Gastrocnemius medialis (tissue), 4 donors: ENCODE measurements around the gene VTN. TPM values are rescaled to one million over a fixed set of nuclear protein-coding genes. Genes with fewer than 3 reads are reported as not detected.

ENCODE experiments used
- ATAC-seq, 2 donors: fragments of 150-250 bp; one replicate each; pipeline ENCODE4 v1.9.1; 2016
- DNase-seq, 2 donors: peaks; one replicate each; pipeline ENCODE4 v3.0.0-alpha.2; 2019
- H3K27ac ChIP-seq, 4 donors: fragments of 200-600 bp; sonication (generic); 1 replicate in 1 of 4; 2 replicates in 3 of 4; pipeline ENCODE4 v1.5.1; 2016 to 2018; ENCODE audit warnings: mild to moderate bottlenecking in 2 of 4, moderate library complexity in 1 of 4
- H3K27me3 ChIP-seq, 3 donors: fragments of 200-600 bp; sonication (generic) in 2 of 3; 1 replicate in 1 of 3; 2 replicates in 2 of 3; pipeline versions ENCODE4 v1.5.1 to v1.6.0; 2016 to 2019; ENCODE audit warnings: mild to moderate bottlenecking in 1 of 3, moderate library complexity in 1 of 3
- H3K36me3 ChIP-seq, 2 donors: fragments of 200-600 bp; sonication (generic) in 1 of 2; one replicate each; pipeline ENCODE4 v1.5.1; 2017 to 2018
- H3K4me1 ChIP-seq, 2 donors: fragments of 200-600 bp; sonication (generic) in 1 of 2; one replicate each; pipeline ENCODE4 v1.5.1; 2016 to 2017; ENCODE audit warnings: mild to moderate bottlenecking in 2 of 2
- H3K4me3 ChIP-seq, 4 donors: fragments of 200-600 bp; sonication (generic) in 3 of 4; 1 replicate in 1 of 4; 2 replicates in 3 of 4; pipeline ENCODE4 v1.5.1; 2016 to 2019; ENCODE audit warnings: mild to moderate bottlenecking in 2 of 4
- H3K9me3 ChIP-seq, 3 donors: fragments of 200-600 bp; sonication (generic) in 2 of 3; 1 replicate in 1 of 3; 2 replicates in 2 of 3; pipeline ENCODE4 v1.5.1; 2016 to 2019
- CTCF ChIP-seq, 5 experiments: fragments of 450-650 bp in 3 of 5; fragments of 200-600 bp in 2 of 5; sonication (generic) in 2 of 5; IDR thresholded peaks in 4 of 5; conservative IDR thresholded peaks in 1 of 5; 1 replicate in 4 of 5; 2 replicates in 1 of 5; pipeline ENCODE4 v1.5.1; 2016 to 2019; ENCODE audit warnings: antibody characterized with exemption in 5 of 5, mild to moderate bottlenecking in 3 of 5, moderate library complexity in 3 of 5
- POLR2A ChIP-seq, 2 donors: fragments of 450-650 bp; IDR thresholded peaks; one replicate each; pipeline ENCODE4 v1.6.1; 2017; ENCODE audit warnings: antibody characterized with exemption in 2 of 2, mild to moderate bottlenecking in 2 of 2, moderate library complexity in 2 of 2
- in situ Hi-C, 4 donors: fragments of 200-750 bp; cut with MboI; loops; one replicate each; pipeline versions ENCODE4 v1.15.0 to v1.8.0; 2017; ENCODE audit warnings: low sequenced_read_pairs in 4 of 4
- intact Hi-C: fragments of 100-400 bp; cut with DNase I; formaldehyde crosslinking; loops from one replicate; pipeline ENCODE4 v1.15.1; 2023; ENCODE audit warnings: low total_unique reads
- total RNA-seq, 4 donors: library from RNA; depleted of rRNA; stranded (reverse); fragments of >200 nt; gene quantifications; one replicate each; pipeline versions ENCODE4 v1.1.0 to v1.2.3, GENCODE V29; 2016

VTN gene
- total RNA-seq, 4 donors from 2014 or later: 3.8 to 11.5 TPM; not detected in 2

GRCh38 chr17:28346199-28346580, 23.9 kb downstream of the VTN start:
- Histone ChIP-seq H3K4me1 (peaks cover 0 to 6% of the 10 kb centered on the region in 2 donors), H3K27me3 (no peaks in the 10 kb centered on the region), H3K9me3 (no peaks in the 10 kb centered on the region), H3K36me3 (peaks cover 0 to 98% of the 10 kb centered on the region in 2 donors), H3K27ac (peak overlapping the region in 1 of 4 donors; percentile 35), H3K4me3 (no peak overlapping the region)
- ATAC-seq (no peak), DNase-seq (no peak)
- intact Hi-C loops: no loop called here
- TF ChIP-seq CTCF (IDR thresholded peaks at IDR 0.05 in 4 of 5, conservative IDR thresholded peaks at IDR 0.05 in 1 of 5): no peak
- no peak for TF ChIP-seq POLR2A (IDR thresholded peaks at IDR 0.05)
- in situ Hi-C loops: loop anchor here in 2 of 4 donors (25.0 kb wide), 1 partner anchor 616 kb away; the partner anchor contains the start of gene PHF12 (in 2 of the 2)

GRCh38 chr17:28345419-28346198, 24.5 kb downstream of the VTN start:
- Histone ChIP-seq H3K4me1 (peaks cover 0 to 6% of the 10 kb centered on the region in 2 donors), H3K36me3 (peaks cover 0 to 98% of the 10 kb centered on the region in 2 donors)
- intact Hi-C loops: no loop called here

GRCh38 chr17:28344435-28344901, 25.6 kb downstream of the VTN start:
- H3K4me3 ChIP-seq: no peak overlapping the region
- TF ChIP-seq POLR2A (IDR thresholded peaks at IDR 0.05): no peak
- no peak for TF ChIP-seq CTCF (IDR thresholded peaks at IDR 0.05 in 4 of 5, conservative IDR thresholded peaks at IDR 0.05 in 1 of 5)
- H3K27ac ChIP-seq: peak overlapping the region in 1 of 4 donors; percentile 39
- ATAC-seq (no peak), DNase-seq (no peak)
- in situ Hi-C loops: loop anchor here in 2 of 4 donors (25.0 kb wide), 1 partner anchor 618 kb away; the partner anchor contains the start of gene PHF12 (in 2 of the 2)
- peaks cover 0 to 6% of the 10 kb centered on the region in 2 donors for H3K4me1 ChIP-seq
- no peaks in the 10 kb centered on the region for H3K27me3 ChIP-seq
- H3K36me3 ChIP-seq: peaks cover 0 to 93% of the 10 kb centered on the region in 2 donors
- intact Hi-C loops: no loop called here
- no peaks in the 10 kb centered on the region for H3K9me3 ChIP-seq

More at GRCh38 chr17:28345419-28346198, 24.5 kb downstream of the VTN start:
- no peak for TF ChIP-seq CTCF (IDR thresholded peaks at IDR 0.05 in 4 of 5, conservative IDR thresholded peaks at IDR 0.05 in 1 of 5)
- no peak for TF ChIP-seq POLR2A (IDR thresholded peaks at IDR 0.05)
- in situ Hi-C loops: loop anchor here in 2 of 4 donors (25.0 kb wide), 1 partner anchor 617 kb away; the partner anchor contains the start of gene PHF12 (in 2 of the 2)
- DNase-seq (peak in 1 of 2 donors; percentile 39), ATAC-seq (peak in 1 of 2 donors; percentile 45)
- peak overlapping the region in 1 of 4 donors; percentile 33 for H3K27ac ChIP-seq
- no peaks in the 10 kb centered on the region for H3K9me3 ChIP-seq
- no peaks in the 10 kb centered on the region for H3K27me3 ChIP-seq
- H3K4me3 ChIP-seq: no peak overlapping the region

- Histone ChIP-seq H3K9me3 (no peaks in the 10 kb centered on the region), H3K4me3 (no peak overlapping the region), H3K27me3 (no peaks in the 10 kb centered on the region), H3K27ac (peak overlapping the region in 2 of 4 donors; percentile 33 to 39), H3K4me1 (peaks cover 0 to 6% of the 10 kb centered on the region in 2 donors), H3K36me3 (peaks cover 0 to 89% of the 10 kb centered on the region in 2 donors)
- ATAC-seq: no peak
- in situ Hi-C loops (loop anchor here in 2 of 4 donors (25.0 kb wide), 1 partner anchor 618 kb away; the partner anchor contains the start of gene PHF12 (in 2 of the 2)), intact Hi-C loops (no loop called here)
- TF ChIP-seq CTCF (IDR thresholded peaks at IDR 0.05 in 4 of 5, conservative IDR thresholded peaks at IDR 0.05 in 1 of 5): no peak
- no peak for TF ChIP-seq POLR2A (IDR thresholded peaks at IDR 0.05)
- DNase-seq: no peak
These were observed 26.1 kb downstream of the VTN start for GRCh38 chr17:28344011-28344410.
